Naive thymus-derived CD8-positive, alpha-beta T cell (primary cell): Measurements from ENCODE around the gene MYH8. TPM values are rescaled to one million over a fixed set of nuclear protein-coding genes. Genes with fewer than 3 reads are reported as not detected.

Source experiments
- ATAC-seq, 2 donors: fragments of 150-1000 bp; cut with Tn5 transposase in 1 of 2; sonication (Bioruptor Pico), chemical (Tn5 transposase) in 1 of 2; 1 replicate in 1 of 2; 2 replicates in 1 of 2; pipeline ENCODE4 v1.10.0; 2021; ENCODE audit warnings: mild to moderate bottlenecking in 2 of 2, moderate library complexity in 2 of 2
- POLR2A ChIA-PET: fragments of 350-600 bp; sonication (Branson Sonifier 250); formaldehyde crosslinking; loops from one replicate; lab custom pipeline; 2021; ENCODE audit warnings: antibody characterized with exemption; lab: Charles Lee
- DNase-seq, 10 donors: peaks; one replicate each; pipeline versions ENCODE4 v3.0.0 to v3.0.0-alpha.2; 2020 to 2022
- H3K27ac Mint-ChIP-seq, 10 donors: one replicate each; pipeline ENCODE4 v1.8.0; 2020 to 2022; ENCODE audit warnings: mild to moderate bottlenecking in 10 of 10, mixed read lengths in 10 of 10, moderate library complexity in 4 of 10, inconsistent platforms in 1 of 10
- H3K27me3 Mint-ChIP-seq, 5 donors: one replicate each; pipeline ENCODE4 v1.8.0; 2021 to 2022; ENCODE audit warnings: mixed read lengths in 5 of 5
- H3K36me3 Mint-ChIP-seq, 3 donors: one replicate each; pipeline ENCODE4 v1.8.0; 2020 to 2022; ENCODE audit warnings: mixed read lengths in 3 of 3, mild to moderate bottlenecking in 2 of 3, inconsistent platforms in 1 of 3
- H3K4me1 Mint-ChIP-seq, 4 donors: one replicate each; pipeline ENCODE4 v1.8.0; 2021 to 2022; ENCODE audit warnings: mixed read lengths in 4 of 4
- H3K4me3 Mint-ChIP-seq, 10 donors: one replicate each; pipeline ENCODE4 v1.8.0; 2020 to 2022; ENCODE audit warnings: mild to moderate bottlenecking in 10 of 10, mixed read lengths in 10 of 10, moderate library complexity in 6 of 10, inconsistent platforms in 1 of 10
- H3K9me3 Mint-ChIP-seq, 9 donors: one replicate each; pipeline ENCODE4 v1.8.0; 2020 to 2022; ENCODE audit warnings: mixed read lengths in 9 of 9, mild to moderate bottlenecking in 3 of 9, inconsistent platforms in 1 of 9, moderate library complexity in 1 of 9
- polyA plus RNA-seq, 3 donors: library from polyadenylated mRNA; unstranded; fragments of 300-500 nt; fragmentation: Illumina TruSeq; gene quantifications; one replicate each; pipeline ENCODE4 v1.2.3, GENCODE V29; 2021
- total RNA-seq, 8 experiments: library from RNA in 2 of 8; stranded (reverse) in 2 of 8; gene quantifications; one replicate each; pipeline ENCODE4 v1.2.3 and lab custom pipeline; 2021 to 2026

The MYH8 gene
- total RNA-seq (not detected), polyA plus RNA-seq (not detected), total RNA-seq (lab: John Stamatoyannopoulos, UW) (0 to 0.09 (median 0) reads per million in 6 experiments)

DNA sequence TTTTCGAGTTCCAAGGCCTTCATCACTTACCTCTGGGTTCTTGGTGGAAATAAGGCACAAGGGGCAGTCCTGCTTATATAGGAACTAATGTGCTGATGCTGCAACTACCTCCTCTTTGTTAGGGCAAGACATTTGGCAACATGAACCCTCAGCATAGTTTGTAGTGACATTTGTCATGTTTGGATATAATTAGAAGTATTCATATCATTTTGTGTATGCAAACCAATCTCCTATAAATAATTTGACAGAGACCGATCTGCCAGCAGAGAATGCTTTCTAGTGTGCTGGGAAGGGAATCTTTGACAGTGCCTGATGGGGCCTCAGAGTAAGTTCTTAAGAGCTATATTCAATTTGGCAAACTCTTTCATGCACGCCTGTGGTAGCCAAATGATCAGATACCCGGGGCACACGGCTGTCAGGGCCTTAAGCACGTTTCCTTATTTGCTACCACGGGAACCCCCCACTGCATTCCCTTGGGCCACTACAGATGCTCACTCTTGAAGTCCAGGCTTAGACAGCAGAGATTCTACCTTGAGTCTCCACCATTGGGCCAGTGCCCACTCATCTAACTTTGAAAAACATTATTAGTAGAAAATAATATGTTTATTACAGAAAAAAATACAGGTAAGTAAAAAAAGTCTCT lies at the start of gene MYH8:
Gene MYH8 (minus strand): TSS at position 51 of the 643 bp plus-strand sequence. CDS start 1,723 bp downstream, outside the sequence.
- no peaks in the 10 kb centered on the region for H3K36me3 Mint-ChIP-seq
- H3K4me1 Mint-ChIP-seq, result no peaks in the 10 kb centered on the region
- H3K27me3 Mint-ChIP-seq, result peaks cover 0 to 13% (median 4%) of the 10 kb centered on the region in 5 donors
- ATAC-seq (no peak), DNase-seq (no peak)
- POLR2A ChIA-PET, result no interaction called here
- H3K4me3 Mint-ChIP-seq, result no peak within 1 kb of the TSS
- peak within 1 kb of the TSS in 1 of 10 donors; percentile 49 for H3K27ac Mint-ChIP-seq
- peaks cover 0 to 2% (median 0%) of the 10 kb centered on the region in 9 donors for H3K9me3 Mint-ChIP-seq

DNA sequence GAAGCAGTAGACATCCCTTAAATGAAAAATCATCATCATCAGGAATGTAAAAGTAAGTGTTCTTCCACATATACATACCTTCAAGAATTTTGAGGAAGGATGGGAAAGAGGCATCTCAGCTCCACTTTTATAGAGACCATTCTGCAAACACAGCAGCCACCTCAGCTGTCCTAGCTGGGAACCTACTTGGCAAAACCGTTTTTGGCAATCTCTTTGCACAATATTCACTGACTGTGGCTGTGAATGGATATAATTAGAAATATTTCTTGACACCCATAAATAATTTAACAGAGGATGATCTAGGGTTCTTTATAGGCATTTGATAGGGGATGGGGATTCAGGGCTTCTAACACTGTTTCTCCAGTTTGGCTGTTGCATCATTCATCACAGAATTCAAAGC lies 47.7 kb upstream of the MYH8 start, which contains the start of gene MYH4:
Gene MYH4 (minus strand): TSS at position 101 of the 400 bp plus-strand sequence. CDS start 2,814 bp downstream, outside the sequence.
- Mint-ChIP-seq H3K9me3 (peaks cover 0 to 4% (median 0%) of the 10 kb centered on the region in 9 donors), H3K27me3 (peaks cover 0 to 11% (median 4%) of the 10 kb centered on the region in 5 donors), H3K27ac (no peak within 1 kb of the TSS), H3K36me3 (no peaks in the 10 kb centered on the region), H3K4me1 (no peaks in the 10 kb centered on the region), H3K4me3 (no peak within 1 kb of the TSS)
- POLR2A ChIA-PET, result no interaction called here
- ATAC-seq, result no peak
- no peak for DNase-seq

DNA sequence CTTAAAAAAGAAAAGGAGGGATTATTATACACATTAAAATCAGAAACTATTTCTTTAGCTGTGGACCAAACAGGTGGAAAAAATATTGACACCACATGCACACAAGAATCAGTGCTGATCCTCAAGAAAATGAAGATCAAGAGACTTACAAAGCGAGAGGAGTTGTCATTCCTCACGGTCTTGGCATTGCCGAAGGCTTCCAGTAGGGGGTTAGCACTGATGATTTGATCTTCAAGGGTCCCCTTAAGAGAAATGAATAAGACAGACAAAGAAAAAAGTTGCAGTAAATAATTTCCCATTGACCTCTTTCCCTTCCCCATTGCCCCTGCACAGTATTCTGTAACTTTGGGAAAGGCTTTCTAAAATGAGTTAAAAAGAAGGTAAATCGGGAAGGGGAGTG lies 41.7 kb upstream of the MYH8 start:
- POLR2A ChIA-PET, result no interaction called here

DNA sequence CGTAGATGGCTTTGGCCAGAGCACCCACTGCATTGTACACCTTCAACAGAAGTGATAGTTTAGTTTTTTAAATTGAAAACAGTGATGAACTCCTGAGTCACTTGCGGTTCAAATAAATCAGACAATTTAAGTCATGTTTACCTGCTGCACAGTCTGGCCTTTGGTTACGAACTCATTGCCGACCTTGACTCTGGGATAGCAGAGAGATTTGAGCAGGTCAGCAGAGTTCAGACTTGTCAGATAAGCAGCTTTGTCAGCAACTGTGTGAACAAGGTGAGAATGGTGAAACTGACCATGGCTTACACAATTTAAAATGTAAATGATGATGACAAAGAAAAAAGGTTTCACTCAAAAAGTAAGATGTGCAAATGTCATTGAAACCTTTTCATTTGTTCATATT lies 38.3 kb upstream of the MYH8 start:
- POLR2A ChIA-PET, result no interaction called here

More for the DNA sequence above, 41.7 kb upstream of the MYH8 start:
- ATAC-seq (no peak), DNase-seq (no peak)
- peaks cover 0 to 2% (median 0%) of the 10 kb centered on the region in 4 donors for H3K4me1 Mint-ChIP-seq
- H3K4me3 Mint-ChIP-seq, result no peak overlapping the region
- peaks cover 8 to 22% (median 14%) of the 10 kb centered on the region in 5 donors for H3K27me3 Mint-ChIP-seq
- H3K9me3 Mint-ChIP-seq, result peaks cover 0 to 7% (median 0%) of the 10 kb centered on the region in 9 donors
- H3K27ac Mint-ChIP-seq, result no peak overlapping the region
- peaks cover 0 to 1% (median 0%) of the 10 kb centered on the region in 3 donors for H3K36me3 Mint-ChIP-seq

DNA sequence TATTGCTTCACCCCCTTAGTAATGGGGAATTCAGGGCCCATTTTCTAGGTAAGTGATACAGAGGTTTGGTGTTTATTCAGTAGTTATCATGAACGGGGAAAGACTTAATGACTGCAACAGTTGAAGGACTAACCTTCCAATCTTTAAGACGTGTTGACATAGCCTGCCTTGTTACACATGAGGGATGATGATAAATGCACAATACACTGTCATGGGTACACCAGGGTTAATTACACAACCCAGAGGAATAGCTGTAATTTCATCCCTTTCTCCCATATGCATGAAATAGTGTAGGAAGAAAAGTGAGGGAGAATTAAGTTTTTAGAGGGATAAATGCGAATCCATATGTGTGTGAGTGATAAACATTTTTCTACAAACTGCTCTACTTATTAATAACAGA lies 37.0 kb upstream of the MYH8 start:
- no peak overlapping the region for H3K27ac Mint-ChIP-seq
- no peak overlapping the region for H3K4me3 Mint-ChIP-seq
- peaks cover 4 to 22% (median 11%) of the 10 kb centered on the region in 5 donors for H3K27me3 Mint-ChIP-seq
- ATAC-seq (no peak), DNase-seq (no peak)
- H3K9me3 Mint-ChIP-seq, result no peaks in the 10 kb centered on the region
- POLR2A ChIA-PET, result no interaction called here
- no peaks in the 10 kb centered on the region for H3K36me3 Mint-ChIP-seq
- peaks cover 0 to 2% (median 0%) of the 10 kb centered on the region in 4 donors for H3K4me1 Mint-ChIP-seq

More for the DNA sequence above, 38.3 kb upstream of the MYH8 start:
- Mint-ChIP-seq H3K27ac (no peak overlapping the region), H3K4me3 (no peak overlapping the region), H3K27me3 (peaks cover 4 to 22% (median 14%) of the 10 kb centered on the region in 5 donors), H3K9me3 (peaks cover 0 to 7% (median 0%) of the 10 kb centered on the region in 9 donors), H3K36me3 (peaks cover 0 to 1% (median 0%) of the 10 kb centered on the region in 3 donors), H3K4me1 (peaks cover 0 to 2% (median 0%) of the 10 kb centered on the region in 4 donors)
- no peak for DNase-seq
- ATAC-seq, result no peak

DNA sequence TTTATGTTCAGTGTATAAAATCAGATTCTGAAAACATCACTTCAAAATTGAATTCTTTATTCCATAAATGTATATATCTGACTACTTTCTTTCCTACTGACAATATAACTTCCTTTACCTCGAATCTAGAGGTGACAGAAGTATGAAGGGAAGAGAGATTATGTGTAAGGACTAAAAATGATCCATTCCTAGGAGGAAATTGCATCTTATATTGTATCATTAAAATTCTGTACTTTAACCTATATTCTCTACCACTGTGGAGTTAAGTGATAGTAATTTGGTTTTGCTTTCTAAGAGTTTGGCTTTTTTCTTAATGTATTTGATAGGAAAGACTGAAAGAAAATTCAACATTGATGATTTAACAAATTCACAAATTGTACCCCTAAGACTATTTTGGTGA lies 36.2 kb upstream of the MYH8 start:
- Mint-ChIP-seq H3K9me3 (no peaks in the 10 kb centered on the region), H3K27me3 (peaks cover 5 to 24% (median 14%) of the 10 kb centered on the region in 5 donors), H3K36me3 (no peaks in the 10 kb centered on the region), H3K27ac (no peak overlapping the region), H3K4me3 (no peak overlapping the region), H3K4me1 (peaks cover 0 to 2% (median 0%) of the 10 kb centered on the region in 4 donors)
- no peak for ATAC-seq
- DNase-seq, result no peak
- POLR2A ChIA-PET, result no interaction called here

DNA sequence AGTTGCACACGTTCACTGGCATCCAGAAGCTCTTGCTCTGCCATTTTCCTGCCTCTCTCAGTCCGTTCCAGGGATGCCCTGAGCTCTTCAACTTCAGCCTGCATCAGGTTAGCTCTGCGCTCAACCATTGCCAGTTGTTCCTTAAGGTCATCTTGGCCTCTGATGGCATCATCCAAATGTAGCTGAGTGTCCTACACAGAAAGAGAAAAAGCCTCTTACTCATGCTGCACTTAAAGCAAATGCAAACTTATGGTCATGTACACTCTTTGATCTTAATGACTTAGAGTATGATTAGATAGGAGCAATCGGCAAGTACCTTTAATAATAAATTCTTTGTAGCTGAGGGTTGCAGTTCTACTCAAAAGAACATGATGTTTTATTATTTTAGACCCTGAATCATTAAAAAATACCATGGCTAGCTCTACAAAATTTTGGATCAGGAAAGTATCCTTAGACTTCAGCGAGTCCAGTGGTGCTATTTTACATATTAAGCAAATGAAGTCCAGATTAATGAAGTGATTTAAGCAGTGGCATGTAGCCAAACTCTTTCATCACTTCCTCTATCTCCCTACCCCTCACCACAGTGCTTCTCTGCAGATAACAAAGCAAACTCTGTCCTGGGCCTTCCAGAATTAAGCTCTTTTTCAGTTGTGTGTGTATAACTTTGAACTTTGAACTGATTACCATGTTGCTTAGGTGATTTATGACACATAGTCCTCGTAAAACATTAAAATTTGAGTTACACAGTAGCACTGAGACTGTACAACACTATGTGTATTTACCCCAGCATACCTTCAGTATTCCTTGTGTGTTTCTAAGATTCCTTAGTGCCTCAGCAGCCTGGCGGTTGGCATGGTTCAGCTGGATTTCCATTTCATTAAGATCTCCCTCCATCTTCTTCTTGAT lies 25.5 kb upstream of the MYH8 start:
- Mint-ChIP-seq H3K27me3 (peaks cover 12 to 40% (median 17%) of the 10 kb centered on the region in 5 donors), H3K4me1 (no peaks in the 10 kb centered on the region), H3K36me3 (no peaks in the 10 kb centered on the region), H3K27ac (no peak overlapping the region), H3K4me3 (no peak overlapping the region), H3K9me3 (peaks cover 0 to 8% (median 0%) of the 10 kb centered on the region in 9 donors)
- ATAC-seq (no peak), DNase-seq (no peak)
- POLR2A ChIA-PET, result no interaction called here

DNA sequence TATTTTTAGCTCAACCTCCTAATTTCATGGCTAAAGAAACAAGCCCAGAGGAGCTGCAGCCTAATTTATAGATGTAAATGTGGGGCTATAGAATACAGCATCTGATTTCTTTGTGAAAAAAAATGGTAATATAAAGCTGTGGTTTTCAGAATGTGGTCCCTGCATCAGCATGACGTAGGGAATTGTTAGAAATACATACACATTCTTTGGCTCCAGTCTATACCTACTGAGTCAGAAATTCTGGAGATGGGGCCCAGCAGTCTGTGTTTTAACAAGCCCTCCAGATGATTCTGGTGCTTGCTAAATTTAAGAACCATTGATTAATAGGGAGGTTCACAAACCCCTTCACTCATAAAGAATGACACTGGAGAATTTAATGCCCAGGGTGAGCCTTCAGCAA lies 18.1 kb upstream of the MYH8 start:
- Mint-ChIP-seq H3K4me3 (no peak overlapping the region), H3K36me3 (peaks cover 0 to 10% (median 0%) of the 10 kb centered on the region in 3 donors), H3K27ac (no peak overlapping the region), H3K4me1 (no peaks in the 10 kb centered on the region), H3K27me3 (peaks cover 23 to 46% (median 37%) of the 10 kb centered on the region in 5 donors), H3K9me3 (peaks cover 0 to 17% (median 0%) of the 10 kb centered on the region in 9 donors)
- DNase-seq, result no peak
- no peak for ATAC-seq
- POLR2A ChIA-PET, result no interaction called here

DNA sequence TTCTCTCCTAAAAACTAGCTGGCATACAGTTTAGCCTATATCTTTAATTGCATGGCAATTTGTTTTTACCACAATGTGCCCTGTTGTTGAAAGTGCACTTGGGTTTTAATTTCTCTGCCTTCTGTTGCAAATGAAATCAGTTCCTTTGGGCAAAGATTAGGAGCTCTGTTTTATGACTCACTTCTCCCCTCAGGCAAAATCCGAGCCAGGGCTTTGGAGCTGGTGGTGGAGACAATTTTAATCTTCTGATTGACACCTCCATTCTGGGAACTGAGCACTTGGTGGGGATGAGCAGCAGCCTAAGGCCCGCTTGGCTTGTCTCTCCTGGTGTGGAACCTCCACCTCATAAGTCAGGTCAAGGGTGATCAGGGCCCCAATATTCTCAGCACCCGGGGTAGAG lies 13.3 kb upstream of the MYH8 start:
- POLR2A ChIA-PET, result no interaction called here
- Mint-ChIP-seq H3K27me3 (peaks cover 15 to 49% (median 29%) of the 10 kb centered on the region in 5 donors), H3K4me3 (no peak overlapping the region), H3K9me3 (peaks cover 4 to 36% (median 11%) of the 10 kb centered on the region in 9 donors), H3K27ac (no peak overlapping the region), H3K36me3 (peaks cover 0 to 24% (median 2%) of the 10 kb centered on the region in 3 donors), H3K4me1 (no peaks in the 10 kb centered on the region)
- no peak for DNase-seq
- no peak for ATAC-seq

DNA sequence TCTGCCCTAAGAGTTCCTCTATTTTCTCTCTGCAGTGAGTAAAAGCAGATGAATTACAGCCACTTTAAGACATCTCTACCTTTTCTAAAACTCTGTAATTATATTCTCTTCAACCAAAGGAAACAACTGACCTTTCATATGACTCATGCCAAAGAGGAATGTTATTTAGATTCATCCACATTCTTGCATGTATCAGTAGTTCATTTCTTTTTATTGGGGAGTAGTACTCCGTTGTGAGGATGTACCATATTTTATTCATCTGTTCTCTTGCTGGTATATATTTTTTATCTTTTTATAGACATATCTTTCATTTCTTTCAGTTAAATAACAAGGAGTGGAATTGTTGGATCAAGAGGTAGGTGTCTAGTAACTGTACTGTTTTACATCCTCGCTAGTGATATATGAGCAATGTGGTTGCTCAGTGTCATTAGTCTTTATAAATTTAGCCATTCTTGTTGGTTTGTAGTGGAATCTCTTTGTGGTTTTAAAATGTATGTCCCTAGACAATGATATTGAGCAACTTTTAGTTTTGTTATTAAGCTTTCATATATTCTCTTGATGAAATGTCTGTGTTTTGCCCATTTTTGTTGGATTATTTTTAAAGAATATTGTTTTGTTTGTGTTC lies 7.8 kb upstream of the MYH8 start:
- ATAC-seq (no peak), DNase-seq (no peak)
- Mint-ChIP-seq H3K4me3 (no peak overlapping the region), H3K36me3 (peaks cover 0 to 14% (median 2%) of the 10 kb centered on the region in 3 donors), H3K27me3 (peaks cover 6 to 37% (median 16%) of the 10 kb centered on the region in 5 donors), H3K27ac (no peak overlapping the region), H3K9me3 (peaks cover 4 to 19% (median 10%) of the 10 kb centered on the region in 9 donors), H3K4me1 (no peaks in the 10 kb centered on the region)
- POLR2A ChIA-PET, result no interaction called here

DNA sequence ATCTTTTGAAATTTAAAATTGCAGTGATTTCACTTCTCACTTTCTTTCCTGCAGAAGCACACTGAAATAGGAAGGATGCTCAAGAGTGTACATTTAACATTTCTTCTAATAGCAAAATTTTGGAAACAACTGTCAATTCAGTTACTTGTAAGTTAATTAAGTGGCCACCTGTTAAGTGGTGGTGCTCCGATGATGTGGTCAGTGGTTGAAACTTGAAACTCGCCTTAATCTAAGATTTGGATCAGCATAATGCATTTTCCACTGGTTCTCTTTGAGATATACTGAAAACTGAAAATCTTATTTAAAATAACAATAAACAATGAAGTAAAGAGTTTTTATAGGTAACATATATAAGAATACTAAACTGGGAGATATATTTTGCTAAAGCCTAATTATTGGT lies 7.0 kb upstream of the MYH8 start:
- Mint-ChIP-seq H3K9me3 (peaks cover 4 to 19% (median 9%) of the 10 kb centered on the region in 9 donors), H3K4me1 (no peaks in the 10 kb centered on the region), H3K4me3 (no peak overlapping the region), H3K27me3 (peaks cover 6 to 33% (median 16%) of the 10 kb centered on the region in 5 donors), H3K27ac (no peak overlapping the region), H3K36me3 (peaks cover 0 to 10% (median 2%) of the 10 kb centered on the region in 3 donors)
- ATAC-seq (no peak), DNase-seq (no peak)
- POLR2A ChIA-PET, result no interaction called here

DNA sequence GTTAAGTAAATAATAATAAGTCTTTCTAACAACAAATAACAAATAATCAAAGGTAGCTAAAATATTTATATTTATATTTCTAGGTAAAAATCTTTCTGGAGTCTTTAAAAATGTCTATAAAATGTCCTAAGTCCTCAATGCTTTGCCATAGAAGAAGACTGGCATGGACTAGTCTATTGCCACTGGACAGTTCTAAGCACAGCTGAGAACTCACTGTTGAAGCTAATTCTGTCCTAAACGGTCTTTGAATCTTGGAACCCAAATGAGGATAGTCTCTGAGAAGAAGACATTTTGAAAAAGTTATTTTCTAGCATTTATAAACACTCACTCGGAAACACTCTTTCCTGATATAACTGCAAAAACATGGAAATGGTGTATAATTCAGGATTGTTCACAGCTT lies 539 bp downstream of the MYH8 start:
- peaks cover 0 to 2% (median 0%) of the 10 kb centered on the region in 9 donors for H3K9me3 Mint-ChIP-seq

More for the DNA sequence above, 539 bp downstream of the MYH8 start:
- ATAC-seq (no peak), DNase-seq (no peak)
- POLR2A ChIA-PET, result no interaction called here
- Mint-ChIP-seq H3K36me3 (no peaks in the 10 kb centered on the region), H3K27me3 (peaks cover 0 to 6% (median 1%) of the 10 kb centered on the region in 5 donors), H3K4me3 (no peak overlapping the region), H3K4me1 (no peaks in the 10 kb centered on the region), H3K27ac (no peak overlapping the region)
